ENCODE data around the gene NUDT16L1.

- TF ChIP-seq CTCF (IDR thresholded peaks at IDR 0.05; ENCODE audit: insufficient read depth, low read length) (no peak), POLR2AphosphoS5 (IDR thresholded peaks at IDR 0.05; ENCODE audit: low read depth) (no peak)
Measured at GRCh38 chr16:4744555-4745273, 51.4 kb downstream of the NUDT16L1 start.
